Esophagus muscularis mucosa (tissue), 4 donors: Measurements from ENCODE around the gene GALNT1.

Experiments used
- CTCF ChIP-seq, 3 experiments: fragments of 200-600 bp in 2 of 3; fragments of 450-650 bp in 1 of 3; sonication (generic) in 2 of 3; IDR thresholded peaks; one replicate each; pipeline ENCODE4 v1.5.1; 2017 to 2019; ENCODE audit warnings: antibody characterized with exemption in 3 of 3, mild to moderate bottlenecking in 2 of 3, moderate library complexity in 1 of 3
- EP300 ChIP-seq: sonication (generic); formaldehyde crosslinking; IDR thresholded peaks from one replicate; pipeline ENCODE4 v1.6.1; 2017; ENCODE audit warnings: antibody characterized with exemption
- POLR2A ChIP-seq: fragments of 450-650 bp; IDR thresholded peaks from one replicate; pipeline ENCODE4 v1.6.1; 2017; ENCODE audit warnings: antibody characterized with exemption, moderate library complexity, mild to moderate bottlenecking, low read depth
- POLR2AphosphoS5 ChIP-seq, 2 donors: sonication (generic); formaldehyde crosslinking; IDR thresholded peaks; one replicate each; pipeline ENCODE4 v1.6.1; 2017; ENCODE audit warnings: antibody characterized with exemption in 2 of 2

GRCh38 chr18:35559867-35560266, 21.7 kb upstream of the GALNT1 start:
- TF ChIP-seq EP300: no peak
- no peak for TF ChIP-seq CTCF (IDR thresholded peaks at IDR 0.05)
- no peak for TF ChIP-seq POLR2A
- no peak for TF ChIP-seq POLR2AphosphoS5 (IDR thresholded peaks at IDR 0.05)
